GM21619 (cell line): Measurements from ENCODE around the gene RAD18.

ENCODE experiments used
- ATAC-seq: cut with Tn5 transposase; IDR thresholded peaks from one replicate; pipeline ENCODE4 v1.9.1; 2021; ENCODE audit not compliant: unreplicated experiment

RAD18 gene

DNA sequence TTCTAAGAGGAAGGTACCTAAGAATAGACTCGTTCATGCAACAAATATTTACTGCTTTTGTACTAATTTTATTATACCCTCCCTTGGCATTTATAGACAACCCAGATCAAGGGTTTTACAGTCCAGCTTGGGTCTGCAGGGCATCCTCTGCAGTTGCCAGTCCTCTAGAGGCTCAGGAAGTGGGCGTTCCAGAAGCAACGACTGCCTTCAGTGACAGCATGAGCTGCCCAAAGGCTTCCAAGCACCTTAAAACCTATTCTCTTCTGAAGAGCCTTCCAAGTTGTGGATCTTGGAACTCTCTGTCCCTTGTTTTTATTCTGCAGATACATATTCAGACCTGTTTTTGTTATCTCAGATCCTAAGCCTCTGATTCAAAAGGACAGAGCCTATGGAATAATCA is 95.6 kb downstream of the RAD18 start:
- ATAC-seq: no peak

DNA sequence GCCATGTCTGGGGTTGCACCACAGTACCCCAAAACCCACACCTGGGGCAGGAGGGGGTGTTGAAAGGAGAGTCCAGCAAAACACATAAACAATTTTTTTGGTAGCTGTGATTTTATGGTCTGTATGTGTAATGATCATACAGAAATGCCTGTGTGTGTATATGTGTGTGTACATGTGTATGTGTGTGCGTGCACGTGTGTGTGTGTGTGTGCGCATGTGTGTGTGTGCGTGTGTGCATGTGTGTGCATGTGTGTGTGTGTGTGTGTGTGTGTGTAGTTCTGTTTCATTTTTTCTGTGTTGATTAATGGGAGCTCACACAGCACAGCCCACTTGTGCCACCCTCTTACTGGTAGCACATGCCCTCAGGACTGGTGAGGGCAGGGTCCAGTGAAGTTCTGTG is 97.6 kb downstream of the RAD18 start:
- ATAC-seq: no peak

DNA sequence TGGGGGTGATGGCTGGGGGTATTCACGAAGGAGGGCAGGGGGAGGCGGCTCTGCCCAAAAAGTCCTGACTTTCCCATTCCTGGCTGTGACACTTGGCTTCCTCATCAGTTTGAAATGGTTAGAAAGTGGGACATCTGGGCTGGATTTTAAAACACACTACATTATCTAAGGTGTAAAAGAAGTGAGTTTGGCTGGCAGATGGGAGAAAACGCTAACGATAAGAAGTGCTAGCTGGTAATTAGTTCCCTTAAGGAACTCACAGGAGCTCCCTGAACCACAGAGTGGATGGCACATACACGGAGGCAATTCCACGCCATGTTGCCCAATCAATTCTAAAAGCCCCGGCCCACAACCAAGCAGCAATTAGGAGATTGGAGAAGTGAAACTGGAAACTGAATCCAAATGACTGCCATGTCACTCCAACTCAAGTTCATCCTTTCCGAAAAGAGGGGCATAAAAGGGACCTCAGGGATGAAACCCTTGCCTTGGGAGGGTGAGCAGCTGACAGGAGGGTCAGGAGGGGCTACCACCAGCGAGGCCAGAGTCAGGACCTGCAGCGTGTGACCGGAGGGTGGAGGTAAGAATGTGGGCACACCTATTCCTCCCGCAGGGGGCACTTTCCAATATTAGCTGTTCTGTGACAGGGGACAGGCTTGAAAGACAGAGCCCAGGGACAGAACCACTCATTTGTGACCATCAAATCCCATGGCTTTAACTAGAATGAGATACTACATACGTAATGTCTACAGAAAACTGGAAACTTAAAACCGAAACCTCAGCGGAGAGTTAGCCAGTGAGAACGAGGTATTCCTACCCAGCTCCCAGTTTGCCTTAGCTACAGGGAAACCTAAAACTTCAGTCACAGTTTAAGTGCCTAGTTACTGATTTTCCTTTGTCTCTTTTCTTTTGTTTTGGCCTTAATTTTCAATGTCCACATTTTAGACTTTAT is 98.6 kb downstream of the RAD18 start:
- ATAC-seq: no peak

DNA sequence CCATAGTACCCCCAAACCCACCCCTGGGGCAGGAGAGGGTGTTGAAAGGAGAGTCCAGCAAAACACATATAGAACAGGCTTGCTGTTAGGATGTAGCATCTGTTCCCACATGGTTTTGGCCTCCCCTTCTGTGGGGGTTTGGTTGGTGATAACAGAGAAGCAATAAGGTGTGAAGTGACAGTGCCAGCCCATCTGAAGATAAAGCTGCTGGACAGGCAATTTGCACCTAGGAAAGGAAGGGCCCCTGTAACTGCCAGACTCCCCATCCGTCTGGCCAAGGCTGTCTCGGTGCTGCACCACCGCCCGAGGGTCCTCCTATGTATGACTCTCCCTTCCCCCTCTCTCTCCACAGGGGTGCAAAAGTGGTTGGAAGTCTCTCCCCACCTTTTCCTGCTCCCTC is 99.4 kb downstream of the RAD18 start:
- ATAC-seq: no peak

- ATAC-seq: no peak
Measured at GRCh38 chr3:8857720-8858367, 105.4 kb downstream of the RAD18 start.

- no peak for ATAC-seq
Measured at GRCh38 chr3:8856721-8857120, 106.6 kb downstream of the RAD18 start.

DNA sequence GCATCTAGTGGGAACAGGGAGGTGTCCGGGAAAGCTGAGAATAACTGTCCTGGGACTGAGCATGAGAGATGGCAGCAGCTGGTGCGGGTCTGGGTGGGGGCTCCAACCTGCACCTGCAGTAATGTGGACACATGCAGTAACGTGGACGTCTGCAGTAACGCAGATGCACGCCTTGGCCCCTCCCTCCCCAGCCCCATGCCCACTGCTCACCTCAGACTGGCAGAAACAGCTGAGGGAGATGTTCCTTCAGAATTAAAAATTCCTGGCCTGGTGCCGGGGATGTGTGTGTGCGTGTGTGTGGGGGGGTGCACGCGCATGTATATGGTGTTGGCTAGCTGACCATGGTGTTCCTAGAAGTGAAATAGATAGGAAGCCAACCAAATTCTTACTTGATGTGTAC is 107.2 kb downstream of the RAD18 start:
- ATAC-seq: no peak

DNA sequence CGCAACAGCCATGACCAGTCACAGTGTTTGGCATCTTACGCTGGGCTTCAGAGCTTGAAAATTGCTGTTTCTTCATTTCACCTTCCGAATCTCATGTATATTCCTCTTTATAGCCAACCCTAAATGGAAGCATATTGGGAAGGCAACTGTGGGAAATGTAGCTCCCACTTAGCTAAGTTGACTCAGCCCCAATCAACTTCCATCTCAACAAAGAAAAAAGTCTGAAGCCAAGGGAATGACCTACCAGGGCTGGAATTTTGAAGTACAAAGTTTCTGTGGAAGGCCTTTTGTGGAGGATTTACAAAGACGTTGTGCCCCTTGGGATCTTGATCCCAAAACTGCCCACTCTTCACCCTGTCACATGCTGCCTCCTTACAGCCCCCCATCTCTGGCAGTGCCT is 108.6 kb downstream of the RAD18 start:
- no peak for ATAC-seq

DNA sequence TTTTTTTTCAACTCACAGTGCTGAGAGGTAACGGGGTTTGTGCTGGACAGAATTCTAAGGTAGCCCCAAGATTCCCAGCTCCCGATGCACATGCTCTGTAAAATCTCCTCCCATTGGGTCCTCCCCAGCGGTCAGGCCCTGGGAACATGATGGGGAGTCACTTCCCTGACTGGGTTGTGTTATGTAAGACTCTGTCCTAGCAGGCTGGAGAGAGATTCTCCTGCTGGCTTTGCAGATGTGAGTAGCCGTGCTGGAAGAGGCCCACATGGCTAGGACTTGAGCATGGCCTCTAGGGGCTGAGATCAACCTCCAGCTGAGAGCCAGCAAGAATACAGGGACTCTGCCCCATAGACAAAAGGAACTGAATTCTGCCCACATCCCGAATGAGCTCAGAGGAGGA is 110.2 kb downstream of the RAD18 start:
- no peak for ATAC-seq

DNA sequence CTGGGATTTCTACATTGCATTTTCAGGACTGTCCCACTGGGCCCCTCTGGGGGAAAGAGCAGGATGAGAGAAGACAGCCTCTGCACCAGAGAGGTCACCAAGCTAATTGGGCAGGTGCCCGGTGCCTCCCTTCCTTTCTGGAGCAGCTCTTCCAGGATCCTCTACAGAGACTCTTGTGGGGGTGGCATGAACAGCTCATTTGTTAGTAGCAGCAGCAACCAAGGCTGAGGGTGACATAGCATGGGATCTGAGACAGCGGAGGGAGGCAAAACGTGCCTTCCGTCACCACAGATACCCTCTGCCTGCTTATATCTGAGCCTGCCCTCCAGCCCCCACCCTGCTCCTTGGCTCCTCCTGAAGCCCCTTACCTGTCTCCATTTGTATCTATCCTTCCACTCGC is 110.8 kb downstream of the RAD18 start:
- ATAC-seq: no peak

DNA sequence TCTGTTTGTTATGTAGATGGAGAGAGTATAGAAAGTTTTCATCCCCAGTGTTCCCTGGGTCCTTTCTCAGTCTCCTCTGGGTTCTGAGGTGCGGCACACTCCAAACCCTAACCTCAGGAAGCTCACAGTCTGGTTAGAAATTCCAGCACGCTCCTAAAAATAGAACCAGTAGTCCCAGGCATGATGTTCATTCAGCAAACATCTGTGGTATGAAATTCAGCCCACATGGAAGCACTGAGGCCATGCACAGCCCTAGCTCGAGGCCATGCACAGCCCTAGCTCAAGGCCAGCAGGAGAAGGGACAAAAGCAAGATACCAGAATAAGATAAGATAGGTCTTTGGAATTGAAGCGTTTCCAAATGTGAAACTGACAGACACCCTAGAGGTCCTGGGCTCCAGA is 111.6 kb downstream of the RAD18 start:
- ATAC-seq: no peak

- ATAC-seq: no peak
Measured at GRCh38 chr3:8848696-8849131, 114.6 kb downstream of the RAD18 start.

DNA sequence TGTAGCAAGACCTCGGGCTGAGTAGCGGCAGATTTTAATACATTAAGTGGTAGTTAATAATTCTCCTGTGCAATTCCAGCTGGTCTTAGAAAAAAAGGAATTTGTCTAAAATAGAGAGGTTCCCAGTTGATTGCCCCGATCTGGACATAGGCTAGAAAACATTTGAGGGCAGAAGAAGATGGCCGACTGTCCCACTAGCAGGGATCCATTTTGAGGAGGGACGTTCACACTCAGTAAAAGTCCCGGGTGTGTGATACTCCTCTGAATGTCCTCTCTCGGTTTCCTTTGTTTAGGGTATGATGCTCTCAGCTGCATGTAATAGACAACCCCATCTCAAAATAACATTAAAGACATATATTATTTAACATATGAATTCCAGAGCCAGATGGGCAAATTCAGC is 116.0 kb downstream of the RAD18 start:
- ATAC-seq: no peak

- ATAC-seq: no peak
Measured at GRCh38 chr3:8846176-8846575, 117.1 kb downstream of the RAD18 start.

- ATAC-seq: no peak
Measured at GRCh38 chr3:8845641-8846040, 117.6 kb downstream of the RAD18 start.

DNA sequence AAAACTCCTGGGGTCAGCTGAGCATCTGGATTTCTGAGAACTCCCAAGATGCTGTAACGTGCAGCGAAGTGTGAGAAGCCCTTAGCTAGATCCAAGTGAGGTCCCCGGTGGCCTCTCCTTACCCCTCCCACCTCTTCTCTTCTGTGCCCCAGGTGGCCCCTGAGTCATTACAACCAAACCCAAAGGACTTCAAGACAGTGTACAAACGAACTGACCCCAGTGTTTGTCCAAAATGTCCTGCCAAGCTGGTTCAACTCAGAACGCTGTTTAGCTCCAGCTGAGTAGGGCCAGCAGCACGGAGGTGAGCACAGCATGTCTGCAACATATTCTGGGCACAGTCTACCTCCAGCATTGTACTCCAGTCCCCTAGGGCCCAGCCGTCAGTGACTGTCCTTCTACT is 119.9 kb downstream of the RAD18 start:
- no peak for ATAC-seq

DNA sequence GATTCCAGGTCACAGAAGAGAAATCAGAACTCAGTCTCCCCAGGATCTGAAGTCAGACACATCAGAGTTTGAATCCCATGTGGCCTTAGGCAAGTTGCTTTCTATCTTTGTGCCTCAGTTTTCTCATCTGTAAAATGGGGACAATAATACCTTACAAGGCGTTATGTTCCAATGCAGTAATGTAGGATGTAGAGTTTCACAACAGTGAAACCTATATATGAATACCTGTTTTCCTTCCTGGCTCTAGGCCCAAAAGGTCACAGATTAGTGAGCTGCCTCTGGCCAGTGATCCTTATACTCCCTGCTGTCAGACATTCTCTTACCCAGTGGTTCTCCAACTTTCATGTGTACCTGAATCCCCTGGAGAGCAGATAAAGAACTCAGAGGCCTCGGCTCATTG is 121.0 kb downstream of the RAD18 start:
- no peak for ATAC-seq

DNA sequence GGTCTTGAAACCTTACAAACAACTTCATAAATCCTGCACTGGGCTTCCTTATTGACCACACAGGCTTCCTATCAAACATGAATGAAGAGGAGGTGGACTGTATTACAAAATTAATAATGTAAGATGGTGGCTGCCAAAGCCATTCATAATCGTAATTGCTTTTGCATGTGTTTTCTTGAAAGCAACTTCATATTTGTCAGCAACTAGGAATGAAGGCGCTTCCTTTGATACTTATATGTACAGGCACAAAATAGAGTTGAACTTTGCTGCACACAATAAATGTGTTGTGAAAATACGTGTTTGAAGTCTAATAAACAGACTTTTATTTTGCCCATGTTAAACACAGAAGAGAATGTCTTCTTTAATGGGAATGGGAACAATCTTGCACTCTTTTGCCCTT is 121.8 kb downstream of the RAD18 start:
- ATAC-seq: no peak

- no peak for ATAC-seq
Measured at GRCh38 chr3:8840556-8840955, 122.7 kb downstream of the RAD18 start.

DNA sequence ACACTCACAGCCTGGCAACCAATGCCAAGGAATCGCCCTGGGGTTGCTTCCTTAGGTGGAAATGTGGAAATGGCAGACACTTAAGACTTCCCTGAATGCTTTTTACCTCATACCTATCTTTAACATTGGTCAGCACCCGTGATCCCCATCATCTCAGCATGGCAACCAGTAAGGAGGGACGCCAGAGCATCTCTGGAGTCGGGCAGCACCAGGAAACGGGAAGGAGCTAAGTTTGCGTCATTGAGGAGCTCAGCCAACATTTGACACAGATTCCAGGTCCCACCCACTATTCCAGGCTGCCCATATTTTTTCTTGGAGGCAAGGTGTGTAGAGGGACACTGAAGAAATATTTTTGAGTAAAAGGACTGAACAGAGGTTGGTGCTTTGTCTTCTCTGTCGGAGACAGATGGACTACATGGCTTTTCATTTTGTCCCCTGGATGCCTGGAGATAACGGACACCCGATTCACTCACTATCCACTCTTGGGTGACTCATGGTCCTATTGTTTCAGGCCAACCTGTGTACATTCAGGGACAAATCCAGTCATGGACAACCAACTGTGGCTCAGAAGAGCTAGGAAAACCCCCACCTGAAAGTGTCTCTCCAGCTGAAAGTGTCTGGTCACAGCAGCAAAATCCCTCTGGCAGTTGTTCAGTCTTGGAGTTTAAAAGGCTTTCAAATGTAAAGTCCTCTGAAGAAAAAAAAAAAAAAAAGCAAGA is 123.5 kb downstream of the RAD18 start:
- no peak for ATAC-seq

- ATAC-seq: no peak
Measured at GRCh38 chr3:8838765-8839423, 124.4 kb downstream of the RAD18 start.
